Stimulated activated CD4-positive, alpha-beta T cell treated with anti-CD3 and anti-CD28 coated beads, Interleukin-12 subunit alpha, Interleukin-12 subunit beta, amount 100 ng/mL, for 24 hours (primary cell): Measurements from ENCODE around the gene OMG.
"Not testable (repeated sequence)": the region's sequence is repeated elsewhere in the genome, so short reads cannot be mapped to it uniquely, and the experiment has no call there.

Experiments used
- DNase-seq, 2 experiments: peaks; one replicate each; pipeline ENCODE4 v3.0.0-alpha.2; 2020; ENCODE audit warnings: low read depth in 2 of 2

The OMG gene

DNA sequence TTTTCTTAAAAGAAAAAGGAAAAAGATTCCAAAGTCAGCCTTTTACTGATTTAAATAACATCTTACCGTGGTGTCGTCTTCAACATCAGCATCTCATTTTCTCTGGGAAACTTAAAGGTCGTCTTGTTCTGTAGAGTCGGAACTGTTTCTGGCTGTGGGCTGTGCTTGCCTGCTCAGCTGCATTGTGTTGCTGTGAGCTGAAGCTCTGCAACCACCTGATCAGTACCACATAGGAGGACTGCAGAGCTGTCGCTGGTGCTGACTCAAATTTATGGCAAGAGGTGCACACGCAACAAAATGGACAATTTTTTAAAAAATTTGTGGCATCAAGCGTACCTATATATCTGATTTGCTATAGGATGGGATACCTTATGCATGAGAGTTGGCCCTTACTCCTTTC, at the start of gene OMG:
Gene OMG, minus strand, starts transcription at position 150 of the 400 bp plus-strand sequence. CDS start 908 bp downstream, outside the sequence.
- DNase-seq, result no peak

GRCh38 chr17:31345191-31345747, 48.2 kb upstream of the OMG start:
- not testable (repeated sequence) for DNase-seq

DNA sequence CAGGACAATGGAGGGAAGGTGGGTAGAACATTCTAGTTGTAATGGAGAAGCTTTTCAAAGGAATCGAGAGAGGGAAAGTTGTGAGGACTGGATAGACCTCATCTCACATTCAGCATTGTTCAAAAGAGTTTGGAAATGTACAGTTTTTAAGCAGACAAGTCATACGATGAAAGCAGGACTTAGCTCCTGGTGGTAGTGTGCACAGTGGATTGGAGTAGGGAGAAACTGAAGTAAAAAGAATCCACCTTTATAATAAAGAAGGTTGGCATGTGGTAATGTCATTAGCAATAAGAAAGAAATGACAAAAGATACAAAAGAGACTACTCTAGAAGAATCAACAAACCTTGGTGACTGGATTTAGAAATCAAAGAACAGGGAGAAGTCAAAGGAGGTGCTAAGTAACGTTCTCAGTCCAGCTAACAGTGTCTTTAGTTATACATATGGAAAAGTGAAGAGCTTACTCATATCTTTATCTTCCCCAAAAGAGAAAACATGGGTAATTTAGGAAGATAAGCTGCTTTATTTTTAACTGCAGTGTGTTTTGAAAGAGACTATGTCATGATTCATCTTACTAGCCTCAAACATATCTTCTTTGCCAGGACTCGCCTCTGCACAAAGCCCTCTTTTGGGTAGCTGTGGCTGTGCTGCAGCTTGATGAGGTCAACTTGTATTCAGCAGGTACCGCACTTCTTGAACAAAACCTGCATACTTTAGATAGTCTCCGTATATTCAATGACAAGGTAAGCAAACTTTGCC, 43.0 kb upstream of the OMG start:
- DNase-seq, result no peak

GRCh38 chr17:31329221-31329620, 32.2 kb upstream of the OMG start:
- DNase-seq, result no peak

DNA sequence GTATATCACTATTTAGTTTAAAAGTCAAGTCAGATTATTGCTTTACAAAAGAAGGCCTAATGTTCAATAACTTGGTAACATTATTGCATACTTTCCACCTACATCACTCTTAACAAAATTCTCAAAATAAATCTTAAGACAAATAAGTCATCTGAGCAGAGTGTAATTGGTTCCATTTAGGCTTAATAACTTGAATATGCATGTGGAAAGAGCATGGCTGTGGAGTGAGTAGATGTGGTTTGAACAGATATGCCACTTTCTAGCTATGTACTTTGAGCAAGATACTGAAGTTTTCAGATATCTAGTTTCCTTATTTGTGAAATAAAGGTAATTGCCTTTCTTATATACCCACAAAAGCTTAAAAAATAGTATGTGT, 31.1 kb upstream of the OMG start:
- no peak for DNase-seq

GRCh38 chr17:31327534-31328159, 30.6 kb upstream of the OMG start:
- no peak for DNase-seq

GRCh38 chr17:31323551-31323950, 26.5 kb upstream of the OMG start:
- DNase-seq, result no peak

GRCh38 chr17:31321966-31322365, 24.9 kb upstream of the OMG start:
- DNase-seq, result no peak

- DNase-seq, result peak; percentile 50 to 66
Observed at GRCh38 chr17:31321481-31321880, 24.4 kb upstream of the OMG start, which contains the start of gene EVI2A. Gene EVI2A (minus strand): TSS chr17:31321622. CDS start chr17:31319013, 2,609 bp downstream.

DNA sequence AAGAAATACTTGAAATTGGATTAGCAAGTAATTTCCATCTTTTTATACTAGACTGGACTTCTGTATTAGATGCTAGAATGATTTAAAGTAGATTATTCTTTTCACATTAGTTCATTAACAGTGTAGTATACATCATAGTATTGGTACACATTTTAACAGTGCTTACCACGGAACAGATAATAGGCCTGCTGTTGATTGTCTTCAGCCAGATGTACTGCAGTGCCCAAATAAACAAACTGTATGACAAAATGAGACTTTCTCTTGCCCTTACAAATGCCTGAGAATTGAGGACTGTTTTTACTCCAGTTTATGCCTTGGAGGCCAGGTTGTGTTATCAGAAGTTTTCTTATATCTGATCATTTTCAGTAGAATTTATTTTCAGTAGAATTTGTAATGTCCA, 23.8 kb upstream of the OMG start:
- DNase-seq, result no peak

- DNase-seq, result no peak
Observed at GRCh38 chr17:31320241-31320640, 23.2 kb upstream of the OMG start.

DNA sequence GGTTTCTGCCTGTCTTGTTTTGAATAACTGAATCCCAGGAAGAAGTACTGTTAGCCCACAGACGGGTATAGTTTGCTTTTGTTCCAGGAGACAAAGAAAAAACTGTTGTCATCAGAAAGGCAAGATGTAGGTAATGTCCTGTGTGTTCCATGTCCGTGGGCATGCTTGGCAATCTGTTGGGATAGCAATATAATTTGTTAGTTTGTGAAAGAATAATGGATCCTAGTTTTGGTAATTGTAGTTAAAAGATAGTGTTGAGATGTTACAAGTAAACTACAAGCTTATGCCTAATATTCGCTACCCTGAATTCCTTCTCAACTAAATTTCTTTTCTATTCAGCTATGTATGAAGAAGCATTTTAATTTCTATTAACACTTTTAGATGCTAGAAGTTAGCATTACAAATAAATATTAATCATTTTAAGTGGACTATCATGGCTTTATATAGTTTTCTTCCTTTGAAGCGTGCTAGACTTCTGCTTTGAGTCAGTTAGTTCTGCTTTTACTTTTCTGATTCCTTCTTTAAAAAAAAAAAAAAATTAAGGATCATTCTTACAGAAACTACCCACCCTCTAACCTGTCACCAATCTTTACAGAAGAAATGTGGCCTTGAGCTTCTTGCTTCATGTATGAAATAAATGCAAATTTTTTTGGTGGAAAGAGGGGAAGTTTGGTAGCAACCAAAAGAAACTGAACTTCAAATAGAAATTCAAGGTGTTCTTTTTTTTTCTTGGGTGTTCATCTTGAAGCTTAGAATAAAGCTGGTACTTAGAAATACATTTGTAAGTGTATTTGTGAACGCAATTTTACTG, 22.0 kb upstream of the OMG start:
- no peak for DNase-seq

DNA sequence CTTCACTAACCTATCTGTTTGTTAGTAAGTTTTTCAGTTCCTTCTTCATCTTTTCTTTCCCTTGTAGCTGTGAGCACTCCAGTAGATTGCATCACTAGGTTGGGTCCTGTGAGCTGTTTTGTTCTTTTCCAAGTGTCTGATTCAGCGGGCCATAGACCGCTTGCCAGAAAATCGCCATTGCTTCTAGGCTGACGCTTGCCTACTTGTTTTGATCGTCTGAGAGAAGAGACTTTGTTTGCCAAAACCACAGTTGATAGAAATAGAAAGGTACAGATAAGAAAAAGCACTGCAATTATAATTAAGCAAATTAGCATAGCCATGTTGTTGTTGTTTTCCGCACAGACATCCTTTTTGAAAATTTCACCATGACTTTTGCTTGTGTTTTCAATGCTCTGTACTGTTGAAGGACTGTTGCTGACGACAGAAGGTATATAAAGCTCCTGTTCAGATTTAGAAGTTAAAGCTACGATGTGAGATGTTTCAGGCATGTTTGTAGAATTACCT, 21.3 kb upstream of the OMG start:
- DNase-seq, result peak in 1 of 2 experiments; percentile 31

DNA sequence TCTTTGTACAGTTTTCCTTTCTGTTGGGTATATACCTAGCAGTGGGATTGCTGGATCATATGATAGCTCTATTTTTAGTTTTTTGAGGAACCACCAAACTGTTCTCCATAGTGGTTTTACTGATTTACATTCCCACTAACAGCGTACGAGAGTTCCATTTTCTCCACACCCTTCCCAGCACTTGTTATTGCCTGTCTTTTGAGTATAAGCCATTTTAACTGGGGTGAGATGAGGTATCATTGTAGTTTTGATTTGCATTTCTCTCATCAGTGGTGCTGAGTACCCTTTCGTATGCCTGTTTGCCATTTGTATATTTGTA, 17.7 kb upstream of the OMG start:
- DNase-seq, result no peak

DNA sequence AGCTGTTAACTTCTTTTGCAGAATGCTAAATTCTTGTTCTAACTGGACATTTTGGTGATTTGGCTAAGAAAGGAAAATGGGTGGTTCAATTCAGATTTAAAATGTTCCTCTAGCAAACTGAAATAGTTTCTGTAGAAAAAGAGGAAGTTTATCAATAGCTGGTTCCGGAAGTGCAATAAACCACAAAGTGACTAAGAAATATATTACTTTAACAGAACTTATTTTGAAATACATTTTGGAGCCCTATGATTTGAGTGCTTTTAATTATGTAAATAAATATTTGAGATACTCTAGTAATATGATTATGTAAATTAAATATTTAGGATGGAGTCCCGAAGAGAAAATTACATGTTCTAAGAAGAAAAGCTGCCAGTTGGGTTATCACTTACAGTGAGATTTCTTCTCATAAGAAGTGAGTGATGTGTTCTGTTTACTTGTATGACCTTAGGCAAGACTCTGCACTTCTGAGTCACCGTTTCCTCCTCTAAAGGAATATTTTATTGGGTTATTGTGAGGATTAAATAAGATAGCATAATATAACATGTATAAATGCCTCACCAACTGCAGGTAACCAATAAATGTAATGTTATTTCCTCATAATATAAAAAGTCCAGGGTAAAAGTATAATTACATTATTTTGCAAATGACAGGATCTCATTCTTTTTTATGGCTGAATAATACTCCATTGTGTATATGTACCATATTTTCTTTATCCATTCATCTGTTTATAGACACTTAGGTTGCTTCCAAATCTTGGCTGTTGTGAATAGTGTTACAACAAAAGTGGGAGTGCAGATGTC, 17.1 kb upstream of the OMG start, which contains the start of gene EVI2B:
Gene EVI2B, minus strand, starts transcription at position 73 of the 800 bp plus-strand sequence. CDS start 8,445 bp downstream, outside the sequence.
- no peak for DNase-seq

- not testable (repeated sequence) for DNase-seq
Observed at GRCh38 chr17:31312223-31312622, 15.2 kb upstream of the OMG start.

DNA sequence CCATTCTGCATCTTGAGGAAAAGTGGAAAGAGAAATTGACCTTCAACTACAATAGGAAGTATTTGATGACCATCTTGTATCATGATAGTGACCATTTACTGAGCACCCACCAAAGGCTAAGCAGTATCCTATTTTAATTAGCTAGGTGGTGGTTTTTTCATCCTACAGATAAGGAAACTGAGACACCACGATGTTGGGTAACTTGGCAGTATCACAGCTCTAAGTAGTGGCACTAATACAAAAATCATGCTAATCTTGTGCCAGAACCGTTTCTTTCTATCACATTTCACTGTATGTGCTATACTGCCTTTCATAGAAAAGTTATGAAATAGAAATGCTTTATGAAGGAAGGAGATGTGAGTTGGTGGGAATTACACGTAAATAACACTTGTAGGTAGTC, 14.5 kb upstream of the OMG start:
- no peak for DNase-seq

DNA sequence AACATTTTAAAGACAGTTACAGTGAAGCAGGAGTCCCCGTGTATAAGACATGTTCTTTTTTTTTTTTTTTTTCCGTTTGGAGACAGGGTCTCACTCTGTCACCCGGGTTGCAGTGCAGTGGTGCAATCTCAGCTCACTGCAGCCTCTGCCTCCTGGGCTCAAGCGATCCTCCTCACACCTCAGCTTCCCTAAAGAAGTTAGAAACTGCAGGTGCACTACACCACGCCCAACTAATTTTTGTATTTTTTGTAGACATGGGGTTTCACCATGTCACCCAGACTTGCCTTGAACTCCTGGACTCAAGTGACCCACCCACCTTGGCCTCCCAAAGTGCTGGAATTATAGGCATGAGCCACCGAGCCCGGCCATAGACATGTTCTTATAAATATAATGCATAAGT, 13.8 kb upstream of the OMG start:
- DNase-seq, result no peak

DNA sequence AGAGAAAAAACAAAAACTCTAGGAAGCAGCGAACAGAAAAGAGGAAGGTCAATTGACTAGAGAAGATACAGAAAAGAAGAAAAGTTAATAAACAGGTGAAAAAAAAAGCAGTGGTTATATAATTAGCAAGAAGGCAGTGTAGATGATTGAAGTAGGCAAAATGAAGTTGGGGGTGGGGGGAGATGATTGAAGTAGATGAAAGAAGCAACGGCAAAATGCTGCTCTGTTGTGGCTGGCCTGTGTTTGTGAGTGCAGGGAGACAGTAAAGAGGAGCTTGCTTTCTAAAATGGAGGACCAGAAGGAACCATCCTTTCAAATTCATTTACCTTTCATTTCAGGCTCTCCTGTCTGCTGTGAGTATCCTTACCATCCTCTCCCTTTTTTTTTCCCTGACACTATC, 13.2 kb upstream of the OMG start:
- no peak for DNase-seq

DNA sequence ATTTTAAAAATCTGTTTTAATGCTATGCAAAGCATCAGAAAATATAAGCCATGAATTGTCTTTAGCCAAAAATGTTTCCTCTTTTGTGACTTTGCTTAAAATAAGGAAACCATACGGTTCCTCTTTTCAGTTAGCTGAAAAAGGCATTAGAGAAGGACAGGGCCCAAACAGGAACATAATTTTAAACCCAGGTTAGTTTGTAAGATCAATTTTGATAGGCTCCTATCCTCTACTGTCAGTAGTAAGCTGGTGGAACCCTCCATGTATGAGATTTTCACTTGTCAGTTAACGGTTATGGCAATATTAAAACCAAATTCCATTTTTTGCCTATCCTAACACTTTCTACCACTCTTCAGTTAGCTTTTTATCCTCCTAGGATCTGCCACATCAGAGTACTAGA, 12.5 kb upstream of the OMG start:
- DNase-seq, result no peak
